GM18511 (cell line): ENCODE data around the gene TSPAN31.
A peak's percentile ranks its signal among the peaks of the same experiment; 100 is the strongest.

Experiments used
- ATAC-seq: cut with Tn5 transposase; IDR thresholded peaks from one replicate; pipeline ENCODE4 v1.9.1; 2021; ENCODE audit warnings: mild to moderate bottlenecking, moderate library complexity; ENCODE audit not compliant: unreplicated experiment

The TSPAN31 gene

GRCh38 chr12:57751788-57752667 lies 7.2 kb downstream of the TSPAN31 start, which contains the start of gene CDK4:
TSS of gene CDK4 (minus strand) at chr12:57752310. CDS start at chr12:57751717, 593 bp downstream.
- ATAC-seq, result peak; percentile 67

DNA sequence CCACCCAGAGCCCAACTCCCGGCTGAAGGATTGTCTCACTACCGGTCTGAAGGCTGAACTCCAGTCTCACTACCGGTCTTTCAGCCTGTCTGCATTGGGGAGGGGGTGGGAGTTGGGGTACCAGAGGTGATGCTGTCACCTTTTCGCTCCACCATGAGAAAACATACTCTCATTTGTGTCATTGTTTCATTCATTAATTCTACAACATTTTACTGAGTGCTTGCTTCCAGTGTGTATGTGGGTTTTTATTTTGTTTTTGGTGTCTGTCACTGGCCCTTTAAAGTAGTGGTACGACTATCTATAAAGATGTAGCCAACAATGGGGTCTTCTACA lies 7.8 kb downstream of the TSPAN31 start:
- ATAC-seq, result no peak

DNA sequence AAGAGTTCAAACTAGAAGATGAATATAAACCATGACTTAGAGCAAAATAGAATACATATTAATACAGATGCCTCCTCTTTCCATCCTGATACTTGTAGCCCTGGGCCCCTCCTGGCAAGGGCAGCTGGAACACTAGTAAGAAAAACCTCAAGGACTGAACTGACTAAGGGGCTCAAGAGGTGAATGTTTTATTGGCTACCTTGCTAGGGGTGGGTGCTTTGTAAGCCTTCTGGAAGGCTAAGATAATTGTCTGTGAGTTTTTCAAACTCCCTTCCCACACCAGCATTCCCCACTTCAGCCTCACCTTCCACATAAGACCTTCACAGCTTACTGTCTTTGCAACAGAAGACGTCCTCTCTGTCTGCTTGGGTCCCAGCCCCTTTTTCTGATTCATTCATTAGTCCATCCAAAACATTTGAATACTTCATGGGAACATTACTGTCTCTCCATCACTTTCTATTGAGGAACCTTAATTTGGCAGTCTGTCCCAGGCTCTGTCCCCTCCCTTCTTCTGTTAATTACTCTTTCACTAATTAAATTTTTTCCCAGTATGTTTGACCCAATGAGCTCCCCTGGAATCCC lies 9.0 kb downstream of the TSPAN31 start:
- ATAC-seq, result no peak

DNA sequence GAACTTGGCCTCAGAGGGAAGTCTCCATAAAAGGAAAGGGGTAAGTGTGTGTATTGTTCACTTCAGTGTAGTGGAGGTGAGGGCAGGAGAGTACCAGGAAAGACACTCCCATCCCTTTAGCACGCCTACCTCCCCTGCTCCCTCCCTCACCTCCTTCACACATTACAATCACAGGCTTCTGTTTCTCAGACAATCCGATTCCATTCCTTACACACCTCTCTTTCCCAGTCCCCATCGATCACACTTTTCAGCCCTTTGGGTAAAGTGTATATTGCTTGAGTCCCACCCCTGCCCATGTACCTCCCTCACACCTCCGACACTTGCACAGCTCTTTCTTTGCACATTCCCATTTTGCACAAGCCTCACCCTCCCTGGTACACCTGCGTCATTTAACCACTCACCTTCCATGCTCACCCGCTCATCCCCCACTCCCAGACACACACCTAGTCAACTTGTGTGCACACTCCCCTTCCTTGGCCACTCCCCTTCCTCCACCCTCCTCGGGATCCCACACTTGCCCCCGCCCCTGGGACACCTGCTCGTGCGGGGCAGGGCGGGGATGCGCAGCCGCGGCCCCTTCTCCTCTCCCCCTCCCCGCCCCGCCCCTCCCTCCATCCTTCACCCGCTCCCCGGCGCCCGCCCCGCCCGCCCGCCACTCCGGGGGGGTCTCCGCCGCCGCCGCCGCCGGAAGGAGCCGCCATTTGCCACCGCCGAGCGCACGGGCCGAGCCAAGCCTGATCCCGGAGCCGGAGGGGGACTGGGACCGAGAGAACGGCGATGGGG lies 9.8 kb downstream of the TSPAN31 start, which contains the start of gene MARCHF9:
Gene MARCHF9, plus strand, starts transcription at position 693 of the 783 bp plus-strand sequence. CDS start 426 bp downstream, outside the sequence.
- ATAC-seq, result peak; percentile 42

- no peak for ATAC-seq
Measured at GRCh38 chr12:57755194-57755453, 10.3 kb downstream of the TSPAN31 start.

- ATAC-seq, result no peak
Measured at GRCh38 chr12:57755454-57756372, 10.9 kb downstream of the TSPAN31 start.

DNA sequence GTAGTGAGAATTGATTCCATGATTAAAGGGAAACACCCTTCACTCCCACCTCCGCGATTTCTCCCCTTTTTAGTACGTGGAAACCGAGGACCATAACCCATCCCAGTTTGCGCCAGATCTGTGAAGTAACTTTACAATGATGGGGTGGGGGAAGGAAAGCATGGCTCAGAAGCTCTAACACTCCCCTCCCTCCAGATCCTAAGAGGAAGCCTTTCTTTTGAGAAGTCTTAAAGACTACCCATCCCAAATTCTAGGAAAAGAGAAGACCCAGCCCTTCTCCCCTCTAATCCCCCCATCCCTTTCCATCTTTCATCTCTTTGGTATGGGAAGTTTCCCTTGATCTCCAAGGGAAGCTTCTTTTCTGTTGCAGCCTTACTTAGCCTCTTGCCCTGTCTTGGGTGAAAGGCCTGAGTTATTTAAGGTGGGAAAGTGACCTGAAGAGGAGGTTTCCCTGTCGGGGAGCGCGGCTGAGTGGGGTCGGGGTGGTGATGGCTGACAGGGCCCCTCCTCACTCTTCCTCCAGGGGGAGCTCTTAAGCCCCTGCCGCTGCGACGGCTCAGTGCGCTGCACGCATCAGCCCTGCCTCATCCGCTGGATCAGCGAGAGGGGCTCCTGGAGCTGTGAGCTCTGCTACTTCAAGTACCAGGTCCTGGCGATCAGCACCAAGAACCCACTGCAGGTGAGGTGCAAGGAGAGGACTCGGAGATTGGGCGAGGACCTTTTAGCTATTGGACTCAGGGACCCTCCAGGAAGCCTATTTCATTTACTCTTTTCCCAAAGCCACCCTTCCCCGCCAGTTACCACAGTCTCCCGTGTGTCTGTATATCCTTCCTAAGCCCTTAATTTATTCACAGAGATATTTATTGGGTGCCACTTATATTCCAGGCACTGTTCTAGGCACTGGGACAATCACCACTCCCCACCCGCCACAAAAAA lies 11.8 kb downstream of the TSPAN31 start:
- ATAC-seq, result no peak

- no peak for ATAC-seq
Measured at GRCh38 chr12:57757771-57758170, 12.9 kb downstream of the TSPAN31 start.

DNA sequence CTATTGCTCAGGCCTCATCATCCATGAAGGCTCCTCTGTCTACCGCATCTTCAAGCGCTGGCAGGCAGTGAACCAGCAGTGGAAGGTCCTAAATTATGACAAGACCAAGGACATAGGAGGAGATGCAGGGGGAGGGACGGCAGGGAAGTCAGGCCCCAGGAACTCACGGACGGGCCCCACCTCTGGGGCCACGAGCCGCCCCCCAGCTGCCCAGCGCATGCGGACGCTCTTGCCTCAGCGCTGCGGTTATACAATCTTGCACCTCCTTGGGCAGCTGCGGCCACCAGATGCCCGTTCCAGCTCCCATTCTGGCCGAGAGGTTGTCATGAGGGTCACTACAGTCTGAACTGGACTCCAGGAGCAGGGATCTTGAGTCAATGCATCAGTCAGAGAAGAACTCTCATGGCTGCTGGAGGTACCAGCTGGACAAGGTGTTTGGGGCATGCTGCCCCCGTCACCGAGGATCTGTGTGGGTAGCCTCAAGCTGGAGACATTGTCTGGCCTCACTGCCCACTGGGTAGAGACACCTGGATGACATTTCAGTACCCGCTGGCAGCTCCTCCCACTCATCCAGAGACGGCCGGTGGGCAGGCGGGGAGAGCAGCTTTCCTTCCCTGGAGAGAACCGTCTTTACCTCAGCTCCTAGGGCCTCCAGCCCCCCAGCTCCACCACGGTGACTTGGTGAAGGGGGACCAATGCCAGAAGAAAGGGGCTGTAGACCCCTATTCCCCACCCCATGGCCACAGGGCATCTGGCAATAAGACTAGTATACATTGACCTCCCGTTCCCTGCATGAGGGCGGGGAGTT lies 13.9 kb downstream of the TSPAN31 start:
- ATAC-seq, result no peak

DNA sequence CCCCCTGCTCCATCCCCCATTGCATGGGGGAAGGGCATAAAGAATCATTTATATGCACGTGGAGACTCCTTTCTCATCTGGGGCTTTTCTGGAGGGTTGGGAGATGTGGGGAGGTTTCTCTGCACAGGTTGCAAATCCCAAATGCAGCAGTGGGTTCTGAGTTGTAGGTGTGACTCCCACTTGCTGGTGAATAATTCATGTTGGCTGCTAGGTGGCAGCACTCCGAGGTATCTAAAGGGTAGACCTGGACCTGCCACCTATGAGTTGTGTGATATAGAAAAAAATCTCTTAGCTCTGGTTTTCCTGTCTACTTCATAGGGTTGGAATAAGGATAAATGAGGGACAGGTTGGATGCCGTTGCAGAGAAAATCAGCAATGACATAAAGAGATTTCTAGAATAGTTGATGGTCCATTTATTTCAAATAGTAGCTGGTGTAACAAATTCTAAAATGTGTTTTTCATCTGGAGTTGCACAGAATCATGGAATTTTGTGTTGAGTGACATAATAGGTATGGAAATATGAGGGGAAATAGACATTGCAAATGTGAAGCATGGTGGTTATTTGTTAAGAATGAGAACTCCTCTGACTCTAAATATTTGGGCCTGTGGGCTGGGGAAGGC lies 14.6 kb downstream of the TSPAN31 start:
- ATAC-seq, result no peak

DNA sequence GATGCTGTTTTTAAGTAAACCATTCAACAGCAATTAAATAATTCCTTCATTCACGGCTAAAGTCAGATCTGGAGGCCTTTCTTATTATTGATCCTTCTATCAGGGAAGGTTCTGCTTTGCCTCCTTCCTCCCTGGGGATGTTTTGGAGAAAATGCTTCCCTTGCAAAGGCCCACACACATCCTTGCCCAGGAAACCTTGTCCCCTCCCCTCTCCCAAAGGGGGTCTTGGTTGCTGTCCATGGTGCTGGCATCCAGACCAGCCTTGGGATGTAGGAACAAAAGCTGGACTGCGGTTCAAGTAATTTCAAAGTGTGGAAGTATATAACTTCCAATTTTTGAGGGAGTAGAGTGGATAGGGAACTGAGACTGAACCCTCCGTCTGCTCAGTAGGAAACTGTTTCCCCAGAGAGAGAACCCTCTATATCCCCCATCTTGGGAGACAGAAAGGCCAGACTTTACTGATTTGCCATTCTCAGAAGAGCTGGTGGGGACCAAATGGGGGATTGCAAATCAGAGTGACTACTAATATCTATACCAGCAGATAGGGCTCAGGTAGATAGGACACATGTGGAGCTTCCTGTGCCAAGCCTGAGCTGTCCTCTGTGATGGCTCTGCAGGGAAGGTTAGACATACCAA lies 15.6 kb downstream of the TSPAN31 start:
- ATAC-seq, result no peak

- ATAC-seq, result no peak
Measured at GRCh38 chr12:57761391-57761998, 16.7 kb downstream of the TSPAN31 start.

DNA sequence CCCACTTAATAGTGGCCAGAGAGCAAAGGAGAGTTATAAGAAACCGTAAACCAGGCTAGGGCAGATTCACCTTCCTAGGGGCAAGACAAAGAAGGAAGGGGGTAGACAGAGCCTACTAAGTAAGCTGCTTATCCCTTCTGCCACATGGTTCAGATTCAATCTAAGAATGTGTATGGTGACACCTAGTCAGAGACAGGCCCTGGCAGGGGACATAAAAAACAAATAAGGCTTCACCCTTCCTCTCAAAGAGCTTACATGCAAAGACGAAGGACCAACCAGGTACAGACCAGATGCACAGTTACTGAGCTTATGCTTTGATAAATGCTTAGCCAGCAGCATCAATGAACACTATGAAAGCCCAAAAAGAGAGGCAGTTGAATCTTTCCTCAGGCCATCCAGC lies 17.6 kb downstream of the TSPAN31 start:
- ATAC-seq, result no peak

DNA sequence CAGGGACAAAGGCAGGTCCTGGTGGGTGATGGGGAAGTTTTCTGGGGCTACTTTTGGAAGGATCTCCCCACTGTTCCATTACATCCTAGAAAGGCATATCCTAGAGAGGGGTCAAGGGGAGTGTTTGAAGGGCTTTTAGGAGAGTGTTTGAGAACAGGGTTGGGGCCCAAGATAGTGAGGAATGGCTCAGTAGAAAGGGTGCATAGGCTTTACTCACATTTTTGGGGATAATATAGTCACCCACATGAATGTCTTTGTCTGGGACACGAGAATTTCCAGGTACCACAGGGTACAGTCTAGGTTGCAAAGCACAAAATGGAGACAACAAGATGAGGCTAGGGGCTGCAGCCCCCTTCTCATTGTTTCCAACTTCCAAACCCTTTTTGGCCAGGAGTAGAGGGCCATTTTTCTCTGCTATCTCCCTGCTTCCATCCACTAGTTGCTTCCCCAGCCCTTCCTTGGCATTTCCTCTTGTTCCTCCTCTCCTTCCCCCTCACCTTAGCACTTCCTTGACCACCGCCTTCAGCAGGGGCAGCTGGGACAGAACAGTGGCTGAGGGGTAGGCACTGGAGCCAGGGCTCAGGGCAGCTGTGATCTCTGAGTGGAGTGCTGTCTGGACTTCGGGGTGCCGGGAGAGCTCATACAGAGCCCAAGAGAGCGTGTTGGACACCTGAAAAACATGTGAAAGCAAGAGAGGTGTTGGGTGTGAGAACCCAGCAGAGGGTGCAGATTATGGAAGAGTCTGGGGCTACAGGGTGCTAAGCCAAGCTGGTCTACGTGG lies 19.2 kb downstream of the TSPAN31 start:
- no peak for ATAC-seq

DNA sequence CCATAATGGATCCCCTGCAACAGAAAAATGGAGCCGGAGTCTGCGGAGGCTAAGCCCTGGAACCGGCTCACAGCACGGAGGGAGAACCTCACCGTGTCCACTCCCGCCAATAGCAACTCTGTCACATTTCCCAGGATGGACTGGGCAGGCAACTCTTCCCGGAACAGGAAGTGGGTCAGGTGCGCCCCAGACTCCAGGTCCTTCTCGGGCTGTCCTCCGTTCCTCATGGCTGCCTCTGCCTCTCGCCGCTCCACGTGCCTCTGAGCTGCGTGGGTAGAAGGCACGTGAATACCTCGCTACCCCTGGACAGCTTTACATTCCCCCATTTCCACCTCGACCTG lies 19.8 kb downstream of the TSPAN31 start:
- peak; percentile 15 for ATAC-seq

DNA sequence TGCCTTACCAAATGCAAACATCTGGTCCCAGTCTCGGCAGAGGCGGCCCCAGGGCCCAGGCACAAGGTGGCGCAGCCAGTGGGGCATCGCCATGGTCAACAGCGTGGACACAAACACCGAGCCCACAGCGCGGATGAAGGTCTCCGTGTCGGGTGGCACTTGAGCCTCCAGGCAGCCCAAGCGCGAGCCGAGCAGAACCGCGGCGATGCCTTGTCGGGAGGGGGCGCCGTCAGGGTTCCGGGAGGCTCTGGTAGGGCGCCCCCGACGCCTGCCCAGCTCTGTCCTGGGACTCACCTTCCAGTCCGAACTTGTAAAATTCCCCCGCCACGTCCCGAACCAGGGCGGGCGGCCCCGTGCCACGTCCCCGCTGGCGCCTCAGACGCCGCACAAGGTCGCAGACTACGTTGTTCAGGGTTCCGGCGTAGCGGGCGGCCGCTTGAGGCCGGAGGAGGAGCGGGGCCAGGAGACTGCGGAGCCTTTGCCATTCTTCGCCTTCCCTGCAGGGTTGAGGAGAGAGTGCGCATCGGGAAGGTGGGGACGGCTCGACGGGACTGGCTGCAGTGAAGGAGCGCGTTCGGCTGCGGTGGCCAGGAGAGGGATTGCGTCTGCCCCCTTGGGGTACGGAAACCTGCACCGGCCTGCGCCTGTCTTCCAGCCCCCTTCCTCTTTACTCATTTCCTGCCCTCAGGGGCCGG lies 20.3 kb downstream of the TSPAN31 start:
- ATAC-seq, result peak; percentile 71
